PC-9 (cell line): ENCODE measurements around the gene ABCC3. TPM values are rescaled to one million over a fixed set of nuclear protein-coding genes. Genes with fewer than 3 reads are reported as not detected.

ENCODE experiments used
- BruUV-seq: library from RNA; stranded (reverse); fragments of 400-500 nt; replicated peaks from 2 replicates; lab custom pipeline; 2021; lab: Mats Ljungman, UMichigan
- CTCF ChIA-PET: fragments of 300-600 bp; sonication (Branson Sonifier 250); formaldehyde crosslinking; loops from one replicate; lab custom pipeline; 2022; ENCODE audit warnings: antibody characterized with exemption; lab: Charles Lee
- POLR2A ChIA-PET: fragments of 300-600 bp; sonication (Branson Sonifier 250); formaldehyde crosslinking; loops from one replicate; lab custom pipeline; 2022; ENCODE audit warnings: antibody characterized with exemption; ENCODE audit not compliant: unreplicated experiment; lab: Charles Lee
- DNase-seq, 2 experiments: peaks; one replicate each; pipeline versions ENCODE4 v3.0.0 to v3.0.0-alpha.2; 2015 to 2022; ENCODE audit warnings: mixed read lengths in 1 of 2
- H2AFZ ChIP-seq: fragments of 200-600 bp; sonication (generic); 2 replicates; pipeline ENCODE4 v1.8.1; 2017; ENCODE audit warnings: antibody characterized with exemption
- H3F3A ChIP-seq: fragments of 200-600 bp; sonication (generic); 2 replicates; pipeline ENCODE4 v1.8.1; 2017; ENCODE audit warnings: antibody characterized with exemption, mild to moderate bottlenecking, low read depth; ENCODE audit not compliant: insufficient read depth
- H3K27ac ChIP-seq: fragments of 200-600 bp; sonication (generic); 2 replicates; pipeline ENCODE4 v1.6.1; 2016; ENCODE audit warnings: mixed run types
- H3K27me3 ChIP-seq: fragments of 200-600 bp; sonication (generic); 2 replicates; pipeline ENCODE4 v1.6.1; 2016; ENCODE audit warnings: low read depth, mixed run types; ENCODE audit not compliant: insufficient read depth
- H3K36me3 ChIP-seq: fragments of 200-600 bp; sonication (generic); 2 replicates; pipeline ENCODE4 v1.6.1; 2016; ENCODE audit warnings: low read depth, mixed run types
- H3K4me1 ChIP-seq: fragments of 200-600 bp; sonication (generic); replicated peaks from 2 replicates; pipeline ENCODE4 v1.6.1; 2016; ENCODE audit warnings: mixed run types; ENCODE audit not compliant: insufficient read depth
- H3K4me2 ChIP-seq: fragments of 200-600 bp; sonication (generic); 2 replicates; pipeline ENCODE4 v1.6.1; 2017; ENCODE audit warnings: mixed run types
- H3K4me3 ChIP-seq: fragments of 200-600 bp; sonication (generic); 2 replicates; pipeline ENCODE4 v1.6.1; 2016; ENCODE audit warnings: mixed run types
- H3K79me2 ChIP-seq: fragments of 200-600 bp; sonication (generic); 2 replicates; pipeline ENCODE4 v1.6.1; 2017; ENCODE audit warnings: low read depth, mixed run types
- H3K9me2 ChIP-seq: fragments of 200-600 bp; sonication (generic); 2 replicates; pipeline ENCODE4 v1.8.1; 2017; ENCODE audit warnings: mild to moderate bottlenecking; ENCODE audit not compliant: insufficient read depth
- H3K9me3 ChIP-seq: fragments of 200-600 bp; sonication (generic); 2 replicates; pipeline ENCODE4 v1.8.1; 2016; ENCODE audit warnings: low read depth; ENCODE audit not compliant: insufficient read depth
- H4K20me1 ChIP-seq: fragments of 200-600 bp; sonication (generic); 2 replicates; pipeline ENCODE4 v1.8.1; 2017; ENCODE audit not compliant: insufficient read depth
- EZH2 ChIP-seq: fragments of 200-600 bp; sonication (generic); IDR thresholded peaks from 2 replicates; pipeline ENCODE4 v1.8.0; 2017; ENCODE audit warnings: antibody characterized with exemption, low read depth
- intact Hi-C: fragments of 100-400 bp; cut with micrococcal nuclease; formaldehyde crosslinking; loops from one replicate; pipeline ENCODE4 v1.10.0; 2022; ENCODE audit not compliant: unreplicated experiment
- total RNA-seq: library from RNA; stranded (reverse); gene quantifications from 2 replicates; pipeline ENCODE4 v1.2.3, GENCODE V29; 2021
- TF ChIP-seq, protein P1 (sequence below): fragments of 200-600 bp; sonication (generic); conservative IDR thresholded peaks from 2 replicates; pipeline ENCODE4 v1.6.1; 2017; ENCODE audit warnings: mixed run types, antibody characterized with exemption, mild to moderate bottlenecking, moderate library complexity

Gene ABCC3
- total RNA-seq, 1 experiment from 2014 or later, result 221 TPM

DNA sequence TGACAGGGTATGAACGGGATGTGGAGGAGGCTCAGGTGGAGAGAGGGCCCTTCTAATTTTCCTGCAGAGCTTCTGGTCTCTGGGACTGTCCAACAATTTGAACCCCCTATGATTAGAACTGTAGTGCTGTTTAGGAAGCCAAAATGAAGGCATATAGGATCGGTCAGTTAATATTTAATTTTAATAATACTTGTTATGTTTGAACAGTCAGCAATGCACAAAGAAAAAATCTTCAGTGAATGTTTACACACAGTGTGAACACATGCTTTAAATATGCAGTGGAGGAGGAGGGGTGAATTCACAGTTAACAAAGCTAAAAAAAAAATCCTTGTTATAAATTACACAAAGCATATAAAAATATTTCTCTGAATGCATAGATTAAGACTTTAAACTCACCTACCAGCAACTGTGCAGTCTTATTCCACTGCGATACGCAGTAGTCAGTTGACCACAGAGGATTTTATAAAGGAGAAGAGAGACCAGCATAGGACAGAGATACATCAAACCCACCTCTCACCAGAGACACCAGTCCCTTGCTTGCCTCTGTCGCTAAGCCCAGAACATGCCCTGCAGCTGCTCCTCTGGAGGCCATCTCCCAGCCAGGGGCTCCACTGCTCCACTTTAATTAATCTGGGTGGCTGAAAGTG is 58.5 kb downstream of the ABCC3 start:
- Histone ChIP-seq H3K9me2 (no peaks in the 10 kb centered on the region), H3K4me3 (no peak overlapping the region), H3K79me2 (peaks cover 8% of the 10 kb centered on the region), H3K36me3 (peaks cover 53% of the 10 kb centered on the region), H3K4me2 (peak overlapping the region; percentile 37), H3K27ac (peak overlapping the region; percentile 46), H4K20me1 (no peaks in the 10 kb centered on the region; the same call in 1 of the 2 replicates), H3K27me3 (no peaks in the 10 kb centered on the region), H2AFZ (no peak overlapping the region), H3F3A (peaks cover 99% of the 10 kb centered on the region), H3K4me1 (peaks cover 97% of the 10 kb centered on the region), H3K9me3 (no peaks in the 10 kb centered on the region)
- BruUV-seq, result no TSS peak
- POLR2A ChIA-PET, result interaction anchor here (0.6 to 0.7 kb wide), 3 partner anchors 56 to 267 kb away, joined by 4 to 5 read pairs (median 5); no protein-coding TSS in a partner anchor
- TF ChIP-seq EZH2, result no peak
- TF ChIP-seq, protein P1, sequence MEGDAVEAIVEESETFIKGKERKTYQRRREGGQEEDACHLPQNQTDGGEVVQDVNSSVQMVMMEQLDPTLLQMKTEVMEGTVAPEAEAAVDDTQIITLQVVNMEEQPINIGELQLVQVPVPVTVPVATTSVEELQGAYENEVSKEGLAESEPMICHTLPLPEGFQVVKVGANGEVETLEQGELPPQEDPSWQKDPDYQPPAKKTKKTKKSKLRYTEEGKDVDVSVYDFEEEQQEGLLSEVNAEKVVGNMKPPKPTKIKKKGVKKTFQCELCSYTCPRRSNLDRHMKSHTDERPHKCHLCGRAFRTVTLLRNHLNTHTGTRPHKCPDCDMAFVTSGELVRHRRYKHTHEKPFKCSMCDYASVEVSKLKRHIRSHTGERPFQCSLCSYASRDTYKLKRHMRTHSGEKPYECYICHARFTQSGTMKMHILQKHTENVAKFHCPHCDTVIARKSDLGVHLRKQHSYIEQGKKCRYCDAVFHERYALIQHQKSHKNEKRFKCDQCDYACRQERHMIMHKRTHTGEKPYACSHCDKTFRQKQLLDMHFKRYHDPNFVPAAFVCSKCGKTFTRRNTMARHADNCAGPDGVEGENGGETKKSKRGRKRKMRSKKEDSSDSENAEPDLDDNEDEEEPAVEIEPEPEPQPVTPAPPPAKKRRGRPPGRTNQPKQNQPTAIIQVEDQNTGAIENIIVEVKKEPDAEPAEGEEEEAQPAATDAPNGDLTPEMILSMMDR, result no peak
- peak in 1 of 2 experiments; percentile 75 for DNase-seq
- CTCF ChIA-PET, result interaction anchor here (0.6 to 1.1 kb wide), 2 partner anchors 69 to 151 kb away, joined by 4 to 9 read pairs; no protein-coding TSS in a partner anchor
- intact Hi-C loops, result loop anchor here (10.0 kb wide), 1 partner anchor 488 kb away; the partner anchor contains the start of gene COL1A1

DNA sequence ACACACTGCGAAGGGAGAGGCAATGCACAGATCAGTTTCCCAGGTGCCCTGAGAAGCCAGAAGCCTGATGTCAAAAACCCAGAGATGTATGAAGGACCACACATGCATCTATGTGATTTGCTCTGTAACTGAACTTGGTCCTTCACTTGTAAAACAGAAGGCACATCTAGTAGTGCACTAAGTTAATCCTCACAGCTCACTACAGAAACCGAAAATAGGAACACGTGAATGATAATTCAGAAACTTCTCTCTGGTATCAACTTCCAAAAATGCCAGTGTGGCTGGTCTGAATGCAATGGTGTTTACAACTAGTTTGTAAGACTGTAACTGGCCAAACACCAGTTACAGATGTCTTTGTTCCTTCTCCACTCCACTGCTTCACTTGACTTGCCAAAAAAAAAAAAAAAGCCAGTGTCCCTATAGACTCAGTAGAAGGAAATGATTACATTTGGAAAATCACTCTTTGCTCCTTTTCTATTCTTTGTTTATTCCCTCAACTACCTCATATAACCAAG is 61.7 kb downstream of the ABCC3 start:
- intact Hi-C loops, result loop anchor here (5.0 to 10.0 kb wide), 2 partner anchors 146 to 492 kb away; partner anchors contain the start of gene COL1A1
- Histone ChIP-seq H4K20me1 (peaks cover 5% of the 10 kb centered on the region), H3K79me2 (peaks cover 24% of the 10 kb centered on the region), H3K27me3 (no peaks in the 10 kb centered on the region), H3K4me3 (no peak overlapping the region), H3K4me2 (no peak overlapping the region), H3K27ac (peak overlapping the region; percentile 9; the same call in 1 of the 2 replicates), H3K36me3 (peaks cover 61% of the 10 kb centered on the region), H3K9me2 (no peaks in the 10 kb centered on the region), H3K4me1 (peaks cover 97% of the 10 kb centered on the region), H3F3A (peaks cover 99% of the 10 kb centered on the region), H2AFZ (no peak overlapping the region), H3K9me3 (no peaks in the 10 kb centered on the region)
- no TSS peak for BruUV-seq
- CTCF ChIA-PET, result interaction anchor here (0.9 to 2.2 kb wide), 2 partner anchors 65 to 149 kb away, joined by 10 to 14 read pairs; no protein-coding TSS in a partner anchor
- TF ChIP-seq, protein P1, result no peak
- TF ChIP-seq EZH2, result no peak
- POLR2A ChIA-PET, result interaction anchor here (0.7 kb wide), 1 partner anchor 498 kb away, joined by 34 read pairs; no protein-coding TSS in a partner anchor
- no peak for DNase-seq

DNA sequence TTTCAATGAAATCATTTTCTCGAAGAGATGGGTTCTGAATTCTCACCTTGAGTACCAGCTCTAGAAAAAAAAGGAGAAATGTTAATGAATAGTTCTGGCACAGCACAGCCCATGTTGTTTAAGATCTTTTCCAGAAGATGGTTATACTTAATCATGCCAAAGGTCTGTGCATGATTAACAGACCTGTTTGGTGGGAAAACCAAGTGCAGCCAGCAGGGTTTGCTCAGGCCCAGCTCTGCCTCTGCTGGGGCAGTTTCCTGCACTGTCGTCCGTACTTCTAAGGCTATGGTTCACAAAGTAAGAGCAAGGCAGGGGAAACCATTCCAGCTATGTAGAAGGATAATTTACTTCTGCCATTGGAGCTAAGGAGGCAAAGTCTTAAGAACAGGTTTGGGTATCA is 62.4 kb downstream of the ABCC3 start:
- no peak overlapping the region for H3K4me3 ChIP-seq
- TF ChIP-seq, protein P1, result no peak
- no peak for TF ChIP-seq EZH2
- H3K4me1 ChIP-seq, result peaks cover 91% of the 10 kb centered on the region
- intact Hi-C loops, result loop anchor here (5.0 to 10.0 kb wide), 2 partner anchors 145 to 492 kb away; partner anchors contain the start of gene COL1A1
- peaks cover 5% of the 10 kb centered on the region for H4K20me1 ChIP-seq
- no peaks in the 10 kb centered on the region for H3K9me2 ChIP-seq
- no peaks in the 10 kb centered on the region for H3K27me3 ChIP-seq
- peaks cover 99% of the 10 kb centered on the region for H3F3A ChIP-seq
- CTCF ChIA-PET, result interaction anchor here (0.6 kb wide), 1 partner anchor 127 kb away, joined by 10 read pairs; no protein-coding TSS in a partner anchor
- no peaks in the 10 kb centered on the region for H3K9me3 ChIP-seq
- peaks cover 61% of the 10 kb centered on the region for H3K36me3 ChIP-seq
- POLR2A ChIA-PET, result interaction anchor here (0.6 kb wide), 1 partner anchor 331 kb away, joined by 3 read pairs; no protein-coding TSS in a partner anchor
- peak overlapping the region; percentile 9; the same call in 1 of the 2 replicates for H3K27ac ChIP-seq
- H3K79me2 ChIP-seq, result peaks cover 31% of the 10 kb centered on the region
- H3K4me2 ChIP-seq, result peak overlapping the region; percentile 11
- BruUV-seq, result no TSS peak
- no peak for DNase-seq
- H2AFZ ChIP-seq, result no peak overlapping the region
